NCI-H2227 (cell line): ENCODE data around the gene COX6B1.
"Not testable (repeated sequence)": the region's sequence is repeated elsewhere in the genome, so short reads cannot be mapped to it uniquely, and the experiment has no call there.

ENCODE experiments used
- DNase-seq: peaks from one replicate; lab custom pipeline; 2025; ENCODE audit not compliant: unreplicated experiment; lab: John Stamatoyannopoulos, UW

COX6B1 gene

DNA sequence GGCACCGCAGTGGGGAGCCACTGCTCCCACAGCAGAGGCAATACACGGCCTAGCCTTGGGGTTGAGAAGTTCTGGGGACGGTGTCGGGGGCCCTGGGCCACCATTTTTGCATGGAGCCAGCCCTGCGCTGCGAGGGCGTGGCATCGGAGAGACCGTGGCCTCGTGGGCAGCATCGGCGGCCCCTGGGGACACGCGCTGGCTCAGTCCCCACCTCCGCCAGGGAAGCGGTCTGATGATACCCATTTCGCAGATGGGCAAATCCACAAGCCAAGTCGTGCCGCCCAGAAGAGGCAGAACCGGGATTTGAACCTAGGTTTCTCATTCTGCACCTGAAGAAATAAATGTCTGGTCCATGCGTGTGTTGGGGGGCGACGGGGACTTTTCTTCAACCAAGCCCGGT is 17.0 kb downstream of the COX6B1 start:
- DNase-seq: no peak

DNA sequence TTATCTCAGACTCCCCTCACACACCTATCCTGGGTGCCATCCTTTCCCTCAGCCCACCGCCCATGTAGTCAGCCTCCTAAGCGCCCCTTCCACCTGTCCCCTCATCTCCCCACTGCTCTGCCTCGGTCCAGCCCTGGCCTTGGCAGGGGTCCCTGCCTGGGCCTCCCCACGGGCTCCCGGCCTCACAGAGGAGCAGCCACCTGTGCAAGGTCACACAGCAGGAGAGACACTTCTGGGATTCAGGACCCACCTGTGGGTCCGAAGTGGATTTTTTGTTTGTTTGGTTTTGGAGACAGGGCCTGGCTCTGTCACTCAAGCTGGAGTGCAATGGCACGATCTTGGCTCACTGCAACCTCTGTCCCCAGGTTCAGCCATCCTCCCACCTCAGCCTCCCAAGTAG is 17.5 kb downstream of the COX6B1 start:
- DNase-seq: no peak

DNA sequence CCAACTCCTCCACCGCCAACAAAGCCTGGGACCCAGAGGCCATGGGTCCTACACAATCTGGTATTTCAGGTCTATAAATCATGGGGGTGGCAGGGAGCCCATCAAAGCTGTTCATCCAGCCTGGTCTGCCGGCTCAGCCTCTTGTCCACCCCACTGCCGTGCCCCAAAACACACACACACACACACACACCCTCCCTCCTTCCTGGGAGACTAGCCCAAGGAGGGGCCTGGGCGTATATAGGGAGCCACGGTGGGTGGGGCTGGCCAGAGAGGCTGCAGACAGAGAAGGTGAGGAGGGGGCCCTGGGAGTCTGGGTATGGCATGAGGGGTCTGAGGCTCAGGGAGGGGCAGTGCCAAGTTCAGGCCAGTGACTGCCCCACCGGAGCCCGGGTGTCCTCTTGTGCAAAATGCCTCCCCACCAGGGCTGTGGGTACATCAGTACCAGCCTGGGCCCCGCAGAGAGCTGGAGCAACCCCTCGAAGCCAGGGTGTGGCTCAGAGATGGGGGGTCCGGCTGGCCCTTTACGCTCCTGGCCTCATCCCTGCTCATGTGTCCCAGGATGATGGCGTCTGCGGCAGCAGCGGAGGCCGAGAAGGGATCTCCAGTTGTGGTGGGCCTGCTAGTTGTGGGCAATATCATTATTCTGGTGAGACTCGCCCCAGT is 18.3 kb downstream of the COX6B1 start, which contains the start of gene UPK1A:
UPK1A (plus strand) TSS at position 267 of the 663 bp plus-strand sequence; CDS start at position 563, 296 bp downstream.
- DNase-seq: no peak

DNA sequence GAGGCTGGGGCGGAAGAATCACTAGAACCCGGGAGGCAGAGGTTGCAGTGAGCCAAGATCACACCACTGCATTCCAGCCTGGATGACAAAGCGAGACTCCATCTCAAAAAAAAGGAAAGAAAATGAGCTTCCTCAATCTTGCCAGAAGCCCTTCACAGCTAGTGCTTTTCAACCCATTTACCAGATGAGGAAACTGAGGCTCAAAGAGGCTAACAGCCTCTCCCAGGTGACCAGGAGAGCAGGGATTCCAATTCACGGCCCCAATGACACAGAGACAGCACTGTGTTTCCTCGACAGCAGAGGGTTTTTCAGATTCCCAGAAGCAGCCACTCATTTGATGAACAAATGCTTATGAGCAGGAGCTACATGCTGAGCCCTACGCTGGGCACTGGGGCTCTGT is 21.4 kb downstream of the COX6B1 start:
- DNase-seq: no peak

DNA sequence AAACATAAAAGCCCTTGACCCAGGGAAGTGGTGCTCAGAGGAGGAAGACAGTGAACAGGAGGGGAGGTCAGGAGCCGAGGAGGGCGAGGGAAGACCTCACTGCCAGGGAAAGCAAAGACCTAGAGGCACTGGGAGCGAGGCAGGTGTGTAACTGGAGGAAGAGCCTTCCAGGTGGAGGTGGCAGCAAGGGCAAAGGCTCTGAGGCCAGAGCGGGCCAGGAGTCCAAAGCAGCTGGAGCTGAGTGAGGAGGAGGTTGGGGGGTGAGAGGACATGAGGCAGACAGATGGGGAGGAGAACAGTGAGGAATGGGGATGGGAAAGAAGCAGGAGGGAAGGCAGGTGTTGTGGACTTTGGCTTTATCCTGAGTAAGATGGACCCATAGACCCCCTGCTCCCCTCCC is 21.9 kb downstream of the COX6B1 start:
- DNase-seq: no peak

DNA sequence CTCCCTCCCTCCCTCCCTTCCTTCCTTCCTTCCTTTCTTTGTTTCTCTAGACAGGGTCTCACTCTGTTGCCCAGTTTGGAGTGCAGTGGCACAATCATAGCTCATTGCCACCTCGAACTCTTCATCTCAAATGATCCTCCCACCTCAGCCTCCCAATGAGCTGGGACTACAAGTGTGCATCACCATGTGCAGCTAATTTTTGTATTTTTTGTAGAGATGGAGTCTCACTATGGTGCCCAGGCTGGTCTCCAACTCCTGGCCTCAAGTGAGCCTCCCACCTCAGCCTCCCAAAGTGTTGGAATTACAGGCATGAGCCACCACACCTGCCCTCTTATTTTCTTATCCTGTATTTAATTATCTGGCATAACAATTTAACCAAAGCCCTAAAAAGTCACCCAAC is 22.6 kb downstream of the COX6B1 start:
- no peak for DNase-seq

DNA sequence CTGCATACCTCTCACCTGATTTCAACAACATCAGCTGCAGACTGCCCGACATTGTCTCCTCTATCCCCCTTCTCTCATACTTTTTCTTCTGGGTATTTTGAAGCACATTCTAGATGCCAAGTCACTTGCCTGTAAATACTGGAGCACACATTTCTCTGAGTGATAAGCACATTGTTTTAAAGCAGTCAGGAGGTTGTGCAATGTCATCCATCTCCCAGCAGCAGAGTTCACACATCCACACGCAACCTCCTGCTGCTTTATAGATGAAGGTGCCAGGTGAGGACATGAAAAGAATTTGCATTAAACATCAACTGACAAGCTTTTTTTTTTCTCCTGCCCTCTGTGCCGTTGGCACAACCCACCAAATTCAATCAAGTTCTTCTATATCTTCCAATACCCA is 23.7 kb downstream of the COX6B1 start:
- no peak for DNase-seq

DNA sequence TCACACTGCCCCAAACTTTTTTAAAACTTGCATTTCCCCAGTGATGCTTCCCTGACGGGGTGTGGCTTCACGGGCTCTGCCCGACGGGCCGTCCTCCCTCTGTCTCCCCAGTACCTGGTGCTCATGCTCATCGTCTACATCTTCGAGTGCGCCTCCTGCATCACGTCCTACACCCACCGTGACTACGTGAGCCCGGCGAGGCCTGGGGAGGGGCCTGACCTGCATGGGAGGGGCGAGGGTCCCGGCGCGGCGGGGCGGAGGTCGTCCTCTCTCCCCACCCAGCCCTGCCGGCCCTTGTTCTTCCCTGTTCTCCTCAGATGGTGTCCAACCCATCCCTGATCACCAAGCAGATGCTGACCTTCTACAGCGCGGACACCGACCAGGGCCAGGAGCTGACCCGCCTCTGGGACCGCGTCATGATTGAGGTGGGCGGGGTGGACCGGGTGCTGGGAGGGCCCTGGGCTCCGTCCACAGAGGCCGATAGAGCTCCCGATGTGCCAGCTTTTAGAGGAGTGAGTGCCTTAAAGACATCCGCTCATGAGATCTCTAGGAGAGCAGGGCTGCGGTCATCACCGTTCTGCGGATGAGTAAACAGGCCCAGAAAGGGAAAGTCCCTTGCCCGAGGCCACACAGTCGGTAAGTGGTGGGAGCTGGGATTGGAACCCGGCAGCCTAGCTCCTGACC is 25.1 kb downstream of the COX6B1 start:
- peak; percentile 98 for DNase-seq

DNA sequence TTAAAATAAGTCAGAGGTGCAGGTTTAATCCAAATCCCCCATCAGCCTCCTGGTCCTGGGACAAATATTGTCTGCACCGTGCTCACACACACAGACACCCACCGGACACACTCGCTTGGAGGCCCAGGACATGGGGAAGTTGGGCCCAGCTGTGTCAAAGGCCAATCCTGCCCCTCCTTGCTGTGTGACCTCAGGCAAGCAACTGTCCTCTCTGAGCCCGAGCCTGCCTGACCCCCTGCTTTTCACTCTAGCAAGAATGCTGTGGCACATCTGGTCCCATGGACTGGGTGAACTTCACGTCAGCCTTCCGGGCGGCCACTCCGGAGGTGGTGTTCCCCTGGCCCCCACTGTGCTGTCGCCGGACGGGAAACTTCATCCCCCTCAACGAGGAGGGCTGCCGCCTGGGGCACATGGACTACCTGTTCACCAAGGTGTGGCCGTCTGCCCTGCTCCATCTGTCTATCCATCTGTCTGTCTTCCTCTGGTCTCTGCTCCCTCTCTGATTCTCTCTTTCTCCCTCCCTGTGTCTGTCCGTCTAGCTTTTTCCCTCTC is 27.5 kb downstream of the COX6B1 start:
- no peak for DNase-seq

DNA sequence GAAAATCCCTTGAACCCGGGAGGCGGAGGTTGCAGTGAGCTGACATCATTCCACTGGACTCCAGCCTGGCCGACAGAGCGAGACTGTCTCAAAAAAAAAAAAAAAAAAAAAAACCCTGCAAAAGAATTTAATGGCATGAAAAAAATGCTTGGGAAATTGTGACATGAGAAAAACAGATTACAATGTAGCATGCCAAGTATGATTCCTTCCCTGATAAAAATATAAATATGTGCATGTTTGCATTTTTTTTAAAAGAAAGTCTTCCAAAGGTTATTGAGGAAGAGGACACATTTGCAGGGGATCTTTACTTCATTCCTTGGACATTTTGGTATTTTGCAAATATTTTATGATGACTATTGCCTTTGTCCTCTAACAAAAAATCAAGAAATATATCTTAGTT is 41.7 kb downstream of the COX6B1 start:
- no peak for DNase-seq

DNA sequence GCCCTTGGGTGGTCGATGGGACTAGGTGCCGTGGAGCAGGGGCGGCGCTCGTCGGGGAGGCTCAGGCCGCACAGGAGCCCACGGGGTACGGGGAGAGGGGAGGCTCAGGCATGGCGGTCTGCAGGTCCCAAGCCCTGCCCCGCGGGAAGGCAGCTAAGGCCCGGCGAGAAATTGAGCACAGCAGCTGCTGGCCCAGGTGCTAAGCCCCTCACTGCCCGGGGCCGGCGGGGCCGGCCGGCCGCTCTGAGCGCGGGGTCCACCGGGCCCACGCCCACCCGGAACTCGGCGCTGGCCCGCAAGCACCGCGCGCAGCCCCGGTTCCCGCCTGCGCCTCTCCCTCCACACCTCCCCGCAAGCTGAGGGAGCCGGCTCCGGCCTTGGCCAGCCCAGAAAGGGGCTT is 43.0 kb downstream of the COX6B1 start:
- not testable (repeated sequence) for DNase-seq

DNA sequence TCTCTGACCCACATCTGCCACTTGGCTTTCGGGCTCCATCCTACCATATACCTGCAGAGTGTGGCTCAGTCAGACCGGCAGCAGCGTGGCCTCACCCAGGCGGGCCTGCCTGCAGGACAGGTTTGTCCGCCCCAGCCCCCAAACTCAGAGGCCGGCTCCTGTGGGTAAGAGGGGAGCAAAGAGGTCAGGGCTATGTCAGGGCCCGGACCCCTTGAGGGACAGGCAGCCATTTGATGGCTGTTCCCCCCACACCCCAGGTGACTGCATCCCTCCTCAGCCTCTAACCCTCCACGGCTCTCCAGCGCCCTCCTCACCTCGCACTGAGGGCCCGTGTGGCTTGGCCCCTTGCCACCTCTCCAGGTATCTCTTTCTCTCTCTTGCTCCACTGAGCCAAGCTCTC is 43.9 kb downstream of the COX6B1 start:
- DNase-seq: no peak

DNA sequence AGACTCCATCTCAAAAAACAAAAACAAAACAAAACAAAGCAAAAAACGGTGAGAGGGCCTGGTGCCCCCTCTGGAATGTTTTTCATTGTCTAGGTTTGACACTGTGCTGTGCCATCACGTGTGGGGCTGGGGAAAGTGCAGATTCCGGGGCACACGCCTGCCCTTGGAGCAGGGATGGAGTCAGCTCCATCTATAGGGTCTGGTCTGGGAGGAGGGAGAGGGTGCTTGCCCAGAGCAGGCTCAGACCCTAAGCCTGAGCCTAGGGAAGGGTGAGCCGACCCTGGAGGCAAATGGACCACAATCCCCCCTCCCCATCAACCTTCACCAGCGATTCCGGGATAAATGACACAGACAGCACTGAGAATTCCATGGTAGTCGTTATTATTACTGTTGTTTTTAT is 45.3 kb downstream of the COX6B1 start:
- no peak for DNase-seq

DNA sequence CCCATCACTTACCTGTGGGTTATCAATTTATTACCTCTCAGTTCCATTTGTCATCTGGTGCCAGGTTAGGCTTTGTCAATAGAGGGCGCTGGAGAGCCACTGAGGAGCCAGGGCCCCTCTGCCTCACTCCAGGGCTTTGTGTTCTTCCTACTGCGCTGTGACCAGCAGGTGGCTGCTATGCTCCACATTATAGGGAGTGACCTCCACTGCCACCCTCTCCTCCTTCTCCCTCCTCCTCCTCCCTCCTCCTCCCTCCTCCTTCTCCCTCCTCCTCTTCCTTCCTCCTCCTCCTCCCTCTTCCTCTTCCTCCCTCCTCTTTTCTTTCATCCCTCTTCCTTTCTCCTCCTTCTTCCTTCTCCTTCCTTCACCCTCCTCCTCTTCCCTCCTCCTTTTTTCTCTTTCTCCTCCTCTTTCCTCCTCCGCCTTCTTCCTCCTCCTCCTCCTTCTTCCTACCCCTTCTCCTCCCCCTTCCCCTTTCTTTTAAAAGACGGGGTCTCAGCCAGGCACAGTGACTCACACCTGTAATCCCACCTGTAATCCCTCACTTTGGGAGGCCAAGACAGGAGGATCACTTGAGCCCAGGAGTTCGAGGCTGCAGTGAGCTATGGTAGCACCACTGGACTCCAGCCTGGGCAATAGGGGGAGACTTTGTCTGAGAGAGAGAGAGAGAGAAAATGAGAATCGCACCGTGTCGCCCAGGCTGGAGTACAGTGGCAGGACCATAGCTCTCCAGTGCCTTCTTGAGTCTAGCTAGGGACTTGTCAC is 45.9 kb downstream of the COX6B1 start:
- DNase-seq: peak; percentile 100

DNA sequence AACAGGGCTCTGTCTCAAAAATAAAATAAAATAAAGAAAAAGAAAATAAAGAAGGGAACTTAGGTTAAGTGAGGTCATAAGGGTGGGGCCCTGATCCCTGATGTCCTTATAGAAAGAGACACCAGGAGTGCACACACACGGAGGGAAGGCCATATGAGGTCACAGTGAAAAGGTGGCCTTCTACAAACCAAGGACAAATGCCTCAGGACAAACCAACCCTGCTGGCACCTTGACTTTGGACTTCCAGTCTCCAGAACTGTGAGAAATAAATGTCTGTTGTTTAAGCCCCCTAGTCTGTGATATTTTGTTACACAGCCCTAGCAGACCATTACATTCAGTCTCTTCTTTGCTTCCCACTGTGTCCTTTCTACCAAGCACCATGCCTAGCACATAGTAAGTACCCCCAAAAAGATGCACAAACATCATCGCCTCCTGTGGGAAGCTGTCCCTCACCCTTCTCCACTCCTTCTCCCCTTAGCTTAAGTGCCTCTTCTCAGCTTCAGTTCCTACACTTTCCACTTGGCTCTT is 47.8 kb downstream of the COX6B1 start:
- no peak for DNase-seq

DNA sequence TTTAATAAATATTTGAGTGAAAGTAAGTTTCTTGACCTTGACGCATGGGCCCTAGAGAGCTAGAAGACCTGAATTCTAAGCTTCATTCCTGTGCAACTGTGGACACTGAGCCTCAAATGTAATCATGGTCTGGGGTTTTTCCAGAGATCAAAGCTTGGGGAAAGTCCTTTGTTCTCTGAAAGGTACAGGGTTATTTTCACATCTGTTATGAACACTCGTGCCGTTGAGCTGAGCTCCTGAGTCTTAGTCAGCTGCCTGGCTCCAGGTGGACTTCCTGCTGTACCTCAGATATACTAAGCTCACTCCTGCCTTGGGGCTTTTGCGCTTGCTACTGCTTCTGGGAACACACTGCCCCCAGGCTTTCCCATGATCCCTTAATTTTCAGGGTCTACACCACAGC is 48.7 kb downstream of the COX6B1 start:
- DNase-seq: no peak

DNA sequence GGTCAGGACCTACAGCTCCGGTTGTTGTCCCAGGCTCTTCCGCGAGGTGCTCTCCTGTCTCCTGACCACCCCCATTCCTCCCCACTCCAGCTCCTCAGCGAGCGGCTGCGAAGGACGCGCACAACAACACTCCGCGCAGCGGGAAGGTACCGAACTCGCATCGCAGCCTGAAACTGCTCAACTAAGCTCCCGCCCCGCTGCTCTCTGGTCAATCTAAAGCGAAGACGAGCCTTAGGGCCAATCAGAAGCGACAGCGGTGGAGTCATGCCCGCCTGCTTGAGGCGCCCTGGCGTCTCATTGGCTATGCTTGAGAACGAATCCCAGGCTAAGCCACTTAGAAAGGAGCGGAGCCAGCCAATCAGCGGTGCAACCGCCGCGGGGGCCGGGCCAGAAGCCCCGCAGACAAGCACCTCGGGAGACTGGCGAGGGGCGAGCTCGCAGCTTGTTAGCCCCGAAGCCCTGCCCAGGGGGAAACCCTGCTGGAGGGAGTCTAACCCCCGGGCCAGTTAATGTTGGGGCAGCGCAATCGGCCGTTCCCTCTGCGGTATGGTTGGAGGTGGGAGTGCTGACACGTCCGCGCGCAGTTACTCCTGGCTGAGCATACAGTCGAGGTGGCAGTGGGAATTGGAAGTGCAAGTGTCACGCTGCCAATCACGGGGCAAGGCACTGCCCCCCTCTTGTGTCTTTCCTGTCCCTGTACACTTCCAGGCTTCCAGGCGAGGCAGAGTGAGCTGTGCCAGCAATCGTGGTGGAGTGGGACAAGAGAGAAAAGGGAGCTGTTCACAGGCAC is 54.3 kb downstream of the COX6B1 start:
- peak; percentile 100 for DNase-seq

DNA sequence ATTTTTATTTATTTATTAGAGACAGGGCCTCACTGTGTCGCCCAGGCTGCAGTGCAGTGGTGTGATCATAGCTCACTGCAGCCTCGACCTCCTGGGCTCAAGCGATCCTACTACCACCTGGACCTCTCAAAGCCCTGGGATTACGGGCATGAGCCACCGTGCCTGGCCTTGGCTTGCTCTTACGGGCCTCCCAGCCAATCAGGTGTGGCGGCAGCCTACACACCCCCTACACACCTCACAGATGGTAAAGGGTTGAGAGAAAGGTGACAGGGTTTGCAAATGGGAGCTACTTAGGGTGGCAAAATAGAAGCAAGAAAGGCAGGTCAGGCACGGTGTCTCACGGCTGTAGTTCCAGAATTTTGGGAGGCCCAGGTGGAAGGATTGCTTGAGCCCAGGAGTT is 55.2 kb downstream of the COX6B1 start:
- peak; percentile 73 for DNase-seq

DNA sequence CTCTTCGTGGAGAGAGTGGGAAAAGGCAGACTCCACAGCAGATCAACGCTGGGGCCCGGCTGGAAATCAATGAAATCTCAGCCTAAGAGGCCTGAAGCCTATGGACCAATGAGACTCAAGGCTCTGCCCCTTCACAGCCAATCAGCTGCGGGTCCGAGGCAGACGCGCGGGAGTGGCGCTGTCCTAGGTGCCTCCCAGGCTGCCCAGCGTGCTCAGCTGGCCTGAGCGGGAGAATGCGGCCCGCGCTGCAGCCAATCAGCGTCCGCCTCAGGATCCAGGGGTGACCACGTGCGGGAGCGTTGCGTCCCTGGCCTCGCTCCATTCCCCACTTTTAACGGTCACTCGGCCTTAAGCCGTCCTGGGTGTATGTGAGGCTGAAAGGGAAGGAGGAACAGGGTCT is 56.1 kb downstream of the COX6B1 start, which contains the start of gene ZBTB32:
ZBTB32 (plus strand) TSS at position 341 of the 400 bp plus-strand sequence. CDS start 10,069 bp downstream, outside the sequence.
- no peak for DNase-seq
